HCEC 1CT (cell line): ENCODE data around the gene PRR19.
"Not testable (repeated sequence)": the region's sequence is repeated elsewhere in the genome, so short reads cannot be mapped to it uniquely, and the experiment has no call there.

Source experiments
- DNase-seq: peaks from one replicate; pipeline ENCODE4 v3.0.0-alpha.2; 2017

The PRR19 gene

GRCh38 chr19:42328854-42329253, 26.9 kb downstream of the PRR19 start:
- no peak for DNase-seq

GRCh38 chr19:42330241-42330711, 28.3 kb downstream of the PRR19 start:
- no peak for DNase-seq

DNA sequence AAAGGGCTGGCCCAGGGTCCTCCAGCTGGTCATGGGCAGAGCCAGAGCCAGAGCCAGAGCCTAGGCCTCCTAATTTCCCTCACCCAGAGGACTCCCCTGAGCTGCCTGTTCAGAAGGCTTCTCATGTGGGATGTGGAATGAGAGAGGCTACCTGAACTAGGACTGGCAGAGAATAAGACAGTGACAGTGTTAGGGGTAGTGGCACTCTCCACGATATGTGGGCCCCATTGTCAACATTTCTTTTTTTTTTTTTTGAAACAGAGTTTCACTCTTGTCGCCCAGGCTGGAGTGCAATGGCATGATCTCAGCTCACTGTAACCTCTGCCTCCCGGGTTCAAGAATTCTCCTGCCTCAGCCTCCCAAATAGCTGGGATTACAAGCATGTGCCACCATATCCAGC, 29.4 kb downstream of the PRR19 start:
- DNase-seq, result not testable (repeated sequence)

- no peak for DNase-seq
Observed at GRCh38 chr19:42332059-42332458, 30.1 kb downstream of the PRR19 start.

GRCh38 chr19:42333018-42333417, 31.1 kb downstream of the PRR19 start:
- DNase-seq, result no peak

- no peak for DNase-seq
Observed at GRCh38 chr19:42333975-42334696, 32.2 kb downstream of the PRR19 start.

GRCh38 chr19:42334697-42335373, 32.9 kb downstream of the PRR19 start:
- no peak for DNase-seq

GRCh38 chr19:42335374-42335936, 33.5 kb downstream of the PRR19 start:
- no peak for DNase-seq

GRCh38 chr19:42335971-42336370, 34.0 kb downstream of the PRR19 start:
- no peak for DNase-seq

DNA sequence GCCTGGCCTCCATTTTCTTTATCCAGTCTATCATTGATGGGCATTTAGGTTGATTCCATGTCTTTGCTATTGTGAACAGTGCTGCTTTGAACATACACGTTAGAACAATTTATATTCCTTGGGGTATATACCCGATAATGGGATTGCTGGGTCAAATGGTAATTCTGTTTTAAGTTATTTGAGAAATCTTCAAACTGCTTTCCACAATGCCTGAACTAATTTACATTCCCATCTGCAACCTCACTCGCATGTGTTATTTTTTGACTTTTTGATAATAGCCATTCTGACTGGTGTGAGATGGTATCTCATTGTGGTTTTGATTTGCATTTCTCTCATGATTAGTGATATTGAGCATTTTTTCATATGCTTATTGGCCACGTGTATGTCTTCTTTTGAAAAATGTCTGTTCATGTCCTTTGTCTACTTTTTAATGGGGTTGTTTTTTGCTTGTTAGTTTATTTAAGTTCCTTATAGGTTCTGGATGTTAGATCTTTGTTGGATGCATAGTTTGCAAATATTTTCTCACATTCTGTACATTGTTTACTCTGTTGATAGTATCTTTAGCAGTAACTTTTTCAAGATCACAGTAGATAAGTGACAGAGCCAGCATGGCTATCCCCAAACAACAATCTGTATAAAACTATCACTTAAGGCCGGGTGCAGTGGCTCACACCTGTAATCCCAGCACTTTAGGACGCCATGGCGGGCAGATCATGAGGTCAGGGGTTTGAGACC, 37.4 kb downstream of the PRR19 start:
- not testable (repeated sequence) for DNase-seq

DNA sequence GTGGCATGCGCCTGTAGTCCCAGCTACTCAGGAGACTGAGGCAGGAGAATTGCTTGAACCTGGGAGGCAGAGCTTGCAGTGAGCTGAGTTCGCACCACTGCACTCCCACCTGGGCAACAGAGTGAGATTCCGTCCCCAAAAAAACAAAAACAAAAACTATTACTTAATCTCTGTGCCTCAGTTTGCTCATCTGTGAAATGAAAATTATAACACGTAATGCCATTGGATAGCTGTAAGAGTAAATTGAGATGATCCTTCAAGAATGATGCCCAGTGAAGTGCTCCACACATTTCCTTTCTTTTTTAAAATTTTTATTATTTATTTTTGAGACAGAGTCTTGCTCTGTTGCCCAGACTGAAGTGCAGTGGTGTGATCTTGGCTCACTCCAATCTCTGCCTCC, 38.0 kb downstream of the PRR19 start:
- DNase-seq, result not testable (repeated sequence)

GRCh38 chr19:42343344-42344110, 41.6 kb downstream of the PRR19 start:
- DNase-seq, result no peak

DNA sequence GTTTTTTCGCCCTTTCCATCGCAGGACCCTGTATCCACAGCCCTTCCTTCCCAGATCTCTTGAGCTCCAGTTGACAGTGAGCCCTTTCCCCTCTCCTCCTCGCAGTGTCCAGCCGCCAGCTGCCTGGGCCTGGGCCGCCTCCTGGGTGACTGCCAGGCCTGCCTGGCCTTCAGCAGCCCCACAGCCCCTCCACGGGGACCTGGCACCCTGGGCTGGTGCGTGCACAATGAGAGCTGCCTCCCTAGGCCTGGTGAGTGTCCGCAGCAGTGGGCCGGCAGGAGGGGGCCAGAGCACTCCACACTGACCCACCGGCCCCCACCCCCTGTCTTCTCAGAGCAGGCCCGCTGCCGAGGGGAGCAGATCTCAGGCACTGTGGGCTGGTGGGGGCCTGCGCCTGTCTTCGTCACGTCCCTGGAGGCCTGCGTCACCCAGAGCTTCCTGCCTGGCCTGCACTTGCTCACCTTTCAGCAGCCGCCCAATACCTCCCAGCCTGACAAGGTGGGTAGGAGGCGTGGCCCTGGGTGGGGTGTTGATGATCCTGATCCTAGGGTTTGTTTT, 42.5 kb downstream of the PRR19 start:
- DNase-seq, result no peak

GRCh38 chr19:42345191-42345812, 43.4 kb downstream of the PRR19 start:
- DNase-seq, result peak; percentile 55

DNA sequence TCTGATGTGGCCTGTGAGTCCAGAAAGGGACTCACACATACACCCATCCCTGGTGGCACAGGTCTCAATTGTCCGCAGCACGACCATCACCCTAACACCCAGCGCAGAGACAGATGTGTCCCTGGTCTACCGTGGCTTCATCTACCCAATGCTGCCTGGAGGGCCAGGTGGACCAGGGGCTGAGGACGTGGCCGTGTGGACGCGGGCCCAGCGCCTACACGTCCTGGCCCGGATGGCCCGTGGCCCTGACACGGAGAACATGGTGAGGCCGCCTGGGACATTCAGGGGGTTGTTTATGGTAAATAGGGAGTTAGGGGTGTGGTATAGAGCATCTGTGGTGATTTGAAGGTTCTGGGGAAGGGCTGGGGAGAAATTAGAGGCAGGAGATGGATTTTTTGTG, 46.3 kb downstream of the PRR19 start:
- DNase-seq, result no peak

- DNase-seq, result no peak
Observed at GRCh38 chr19:42349378-42350107, 47.6 kb downstream of the PRR19 start.

DNA sequence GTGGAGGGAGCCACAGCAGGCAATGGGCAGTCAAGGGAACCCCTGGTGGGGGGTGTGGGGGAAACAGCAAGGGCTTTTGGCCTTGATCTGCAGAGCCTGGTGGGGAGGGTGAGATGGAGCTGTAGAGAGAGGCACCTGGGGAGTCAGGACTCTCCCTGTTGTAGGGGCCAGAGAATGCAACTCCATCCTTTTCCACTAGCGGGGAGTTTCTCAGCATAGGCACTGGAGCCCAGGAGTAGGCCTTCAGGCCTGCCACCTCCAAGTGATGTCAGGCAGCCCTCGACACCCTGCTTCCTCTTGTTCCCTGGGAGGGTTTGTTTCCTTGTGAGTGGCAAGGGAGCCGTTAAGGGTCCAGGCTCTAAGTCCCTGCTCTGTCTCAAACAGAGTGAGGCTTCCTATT, 48.5 kb downstream of the PRR19 start:
- no peak for DNase-seq

- DNase-seq, result no peak
Observed at GRCh38 chr19:42351079-42351735, 49.3 kb downstream of the PRR19 start.

DNA sequence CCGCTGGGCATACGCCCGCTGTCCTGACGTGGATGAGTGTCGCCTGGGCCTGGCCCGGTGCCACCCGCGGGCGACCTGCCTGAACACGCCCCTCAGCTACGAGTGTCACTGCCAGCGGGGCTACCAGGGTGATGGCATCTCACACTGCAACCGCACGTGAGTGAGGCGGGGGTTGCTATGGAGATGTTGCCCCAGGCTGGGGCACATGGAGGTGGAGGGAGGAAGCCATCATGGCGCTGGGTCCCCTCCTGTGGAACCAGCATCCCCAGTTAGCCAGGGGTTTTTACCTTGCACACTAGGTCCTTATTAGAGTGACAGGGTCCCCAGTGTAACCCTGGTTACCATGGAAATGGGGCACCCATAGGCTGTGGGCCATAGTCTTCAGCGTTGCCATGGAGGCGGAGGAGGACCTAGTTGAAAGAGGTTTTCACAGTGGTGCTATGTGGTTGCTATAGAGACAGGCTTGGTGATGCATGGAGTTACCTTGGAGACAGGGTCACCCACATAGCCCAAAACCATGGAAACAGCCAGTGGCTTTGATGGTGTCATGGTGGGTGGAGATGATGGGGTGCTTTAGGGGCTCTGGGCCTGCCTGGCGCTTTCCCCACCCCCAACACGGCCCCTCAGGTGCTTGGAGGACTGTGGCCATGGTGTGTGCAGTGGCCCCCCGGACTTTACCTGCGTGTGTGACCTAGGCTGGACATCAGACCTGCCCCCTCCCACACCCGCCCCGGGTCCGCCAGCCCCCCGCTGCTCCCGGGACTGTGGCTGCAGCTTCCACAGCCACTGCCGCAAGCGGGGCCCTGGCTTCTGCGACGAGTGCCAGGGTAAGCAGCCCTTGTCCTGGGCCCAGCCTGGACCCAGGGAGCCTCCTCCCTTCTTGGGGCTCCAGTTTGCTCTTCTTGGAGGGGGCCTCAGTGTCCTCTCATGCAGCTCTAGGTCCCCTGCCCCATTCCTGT, 50.6 kb downstream of the PRR19 start:
- no peak for DNase-seq
